ENCODE data around the gene POLD4. TPM values are rescaled to one million over a fixed set of nuclear protein-coding genes. Genes with fewer than 3 reads are reported as not detected.
A peak's percentile ranks its signal among the peaks of the same experiment; 100 is the strongest.

The POLD4 gene
- total and polyA plus RNA-seq, 12 donors, result 13.0 to 166 (median 95.6) TPM

GRCh38 chr11:67398661-67399563 lies 45.6 kb upstream of the POLD4 start:
- H3K4me1 ChIP-seq (replicated peaks in 1 of 2), result peaks cover 23 to 47% of the 10 kb centered on the region in 2 donors
- no peak for DNase-seq
- TF ChIP-seq CTCF (IDR thresholded peaks at IDR 0.05) (no peak), POLR2A (IDR thresholded peaks at IDR 0.05) (no peak)
- H3K9me3 ChIP-seq (replicated peaks in 1 of 3), result no peaks in the 10 kb centered on the region
- 79 to 89% (median 83%) methylated on average over 5 to 31 of the region's 31 CpGs for WGBS, 4 donors
- intact Hi-C loops (cut with DNase I), result loop anchor here in 1 of 2 donors (5.0 kb wide), 1 partner anchor 103 kb away; no protein-coding TSS in a partner anchor
- H3K36me3 ChIP-seq (replicated peaks in 1 of 2), result peaks cover 0 to 29% of the 10 kb centered on the region in 2 donors
- no peaks in the 10 kb centered on the region for H3K27me3 ChIP-seq
- H3K4me3 ChIP-seq, result no peak overlapping the region
- H3K27ac ChIP-seq, result peak overlapping the region in 1 of 5 donors; percentile 46

DNA sequence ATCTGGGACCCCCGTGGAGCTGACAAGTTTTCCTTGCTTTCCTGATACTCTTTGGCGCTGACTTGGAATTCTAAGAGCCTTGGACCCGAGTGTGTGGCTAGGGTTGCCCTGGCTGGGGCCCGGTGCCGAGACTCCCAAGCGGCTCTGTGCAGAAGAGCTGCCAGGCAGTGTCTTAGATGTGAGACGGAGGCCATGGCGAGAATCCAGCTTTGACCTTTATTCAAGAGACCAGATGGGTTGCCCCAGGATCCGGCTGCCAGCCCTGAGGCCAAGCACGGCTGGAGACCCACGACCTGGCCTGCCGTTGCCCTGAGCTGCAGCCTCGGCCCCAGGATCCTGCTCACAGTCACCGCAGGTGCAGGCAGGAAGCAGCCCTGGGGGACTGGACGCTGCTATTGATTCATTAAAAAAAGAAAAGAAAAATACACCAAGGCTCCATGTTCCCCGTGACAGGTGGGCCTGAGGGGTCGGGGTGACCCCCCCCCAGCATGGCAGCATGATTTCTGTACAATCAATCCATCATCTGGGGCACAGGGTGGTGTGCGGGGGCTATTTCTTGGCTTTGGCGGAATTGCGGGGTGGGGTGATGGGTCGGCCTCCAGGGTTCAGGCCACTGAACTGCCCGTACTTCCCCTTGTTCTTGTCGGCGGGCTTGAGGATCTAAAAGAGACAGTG lies 44.8 kb upstream of the POLD4 start:
- intact Hi-C loops (cut with DNase I), result loop anchor here in 1 of 2 donors (5.0 kb wide), 1 partner anchor 104 kb away; no protein-coding TSS in a partner anchor
- Histone ChIP-seq H3K27me3 (no peaks in the 10 kb centered on the region), H3K4me1 (replicated peaks in 1 of 2) (peaks cover 25 to 47% of the 10 kb centered on the region in 2 donors), H3K9me3 (replicated peaks in 1 of 3) (no peaks in the 10 kb centered on the region), H3K27ac (peak overlapping the region in 2 of 5 donors; percentile 14 to 46), H3K36me3 (replicated peaks in 1 of 2) (peaks cover 0 to 29% of the 10 kb centered on the region in 2 donors), H3K4me3 (no peak overlapping the region)
- 53 to 60% (median 59%) methylated on average over 13 to 24 of the region's 24 CpGs for WGBS, 4 donors
- TF ChIP-seq POLR2A (IDR thresholded peaks at IDR 0.05) (no peak), CTCF (IDR thresholded peaks at IDR 0.05) (no peak)
- DNase-seq, result peak in 2 of 7 donors; percentile 56 to 62

- WGBS, 4 donors, result 41 to 54% (median 45%) methylated on average over 6 of the region's 6 CpGs; no CpG with 5 or more reads in 1 of the 4 donors
- Histone ChIP-seq H3K36me3 (replicated peaks in 1 of 2) (peaks cover 0 to 29% of the 10 kb centered on the region in 2 donors), H3K4me1 (replicated peaks in 1 of 2) (peaks cover 27 to 49% of the 10 kb centered on the region in 2 donors), H3K27ac (peak overlapping the region in 2 of 5 donors; percentile 14 to 46), H3K4me3 (no peak overlapping the region), H3K27me3 (no peaks in the 10 kb centered on the region), H3K9me3 (replicated peaks in 1 of 3) (no peaks in the 10 kb centered on the region)
- peak in 1 of 7 donors; percentile 72 for DNase-seq
- intact Hi-C loops (cut with DNase I), result loop anchor here in 1 of 2 donors (5.0 kb wide), 1 partner anchor 105 kb away; no protein-coding TSS in a partner anchor
- no peak for TF ChIP-seq CTCF (IDR thresholded peaks at IDR 0.05)
- peak in 1 of 2 donors; percentile 29 for TF ChIP-seq POLR2A (IDR thresholded peaks at IDR 0.05)
Measured at GRCh38 chr11:67397536-67397935, 44.2 kb upstream of the POLD4 start.
